ENCODE measurements around the gene JARID2. TPM values are rescaled to one million over a fixed set of nuclear protein-coding genes. Genes with fewer than 3 reads are reported as not detected.
A peak's percentile ranks its signal among the peaks of the same experiment; 100 is the strongest.

JARID2 gene
- total and polyA plus RNA-seq, 4 donors, result 3.8 to 14.8 (median 12.0) TPM

- DNase-seq (peak in 1 of 3 donors; percentile 35), ATAC-seq (ENCODE audit: insufficient read depth, low FRiP score) (no peak)
- Histone ChIP-seq H3K9me3 (ENCODE audit: control insufficient read depth in 4 of 4, insufficient read depth in 3 of 4, low read length in 3 of 4) (no peaks in the 10 kb centered on the region), H3K4me3 (no peak overlapping the region), H3K27ac (ENCODE audit: low read depth in 1 of 2, low read length in 1 of 2) (no peak overlapping the region), H3K9ac (ENCODE audit: insufficient read depth in 1 of 2, low read length in 2 of 2) (no peak overlapping the region), H3K27me3 (ENCODE audit: control insufficient read depth in 3 of 3, insufficient read depth in 3 of 3, low read length in 2 of 3) (no peaks in the 10 kb centered on the region), H3K36me3 (ENCODE audit: control insufficient read depth in 4 of 4, insufficient read depth in 4 of 4, low read length in 4 of 4) (no peaks in the 10 kb centered on the region), H3K4me1 (ENCODE audit: control insufficient read depth in 5 of 5, insufficient read depth in 5 of 5, low read length in 5 of 5) (peaks cover 14 to 54% (median 38%) of the 10 kb centered on the region in 5 donors)
- TF ChIP-seq CTCF (IDR thresholded peaks at IDR 0.05; ENCODE audit: control extremely low read depth, extremely low read depth), result no peak
- 63 to 74% methylated on average over 7 of the region's 7 CpGs for WGBS, 2 donors
Observed at GRCh38 chr6:15386110-15386755, 140.4 kb downstream of the JARID2 start.

GRCh38 chr6:15386756-15387112 lies 140.9 kb downstream of the JARID2 start:
- no peaks in the 10 kb centered on the region for H3K36me3 ChIP-seq (ENCODE audit: control insufficient read depth in 4 of 4, insufficient read depth in 4 of 4, low read length in 4 of 4)
- DNase-seq (no peak), ATAC-seq (ENCODE audit: insufficient read depth, low FRiP score) (no peak)
- no peak overlapping the region for H3K27ac ChIP-seq (ENCODE audit: low read depth in 1 of 2, low read length in 1 of 2)
- no peak overlapping the region for H3K4me3 ChIP-seq
- no peak for TF ChIP-seq CTCF (IDR thresholded peaks at IDR 0.05; ENCODE audit: control extremely low read depth, extremely low read depth)
- no peak overlapping the region for H3K9ac ChIP-seq (ENCODE audit: insufficient read depth in 1 of 2, low read length in 2 of 2)
- H3K9me3 ChIP-seq (ENCODE audit: control insufficient read depth in 4 of 4, insufficient read depth in 3 of 4, low read length in 3 of 4), result no peaks in the 10 kb centered on the region
- no peaks in the 10 kb centered on the region for H3K27me3 ChIP-seq (ENCODE audit: control insufficient read depth in 3 of 3, insufficient read depth in 3 of 3, low read length in 2 of 3)
- WGBS, 2 donors, result 78 to 82% methylated on average over 3 of the region's 3 CpGs
- peaks cover 15 to 56% (median 43%) of the 10 kb centered on the region in 5 donors for H3K4me1 ChIP-seq (ENCODE audit: control insufficient read depth in 5 of 5, insufficient read depth in 5 of 5, low read length in 5 of 5)

GRCh38 chr6:15387118-15387517 lies 141.2 kb downstream of the JARID2 start:
- 70 to 82% methylated on average over 5 of the region's 5 CpGs for WGBS, 2 donors
- H3K27ac ChIP-seq (ENCODE audit: low read depth in 1 of 2, low read length in 1 of 2), result no peak overlapping the region
- H3K4me1 ChIP-seq (ENCODE audit: control insufficient read depth in 5 of 5, insufficient read depth in 5 of 5, low read length in 5 of 5), result peaks cover 18 to 60% (median 45%) of the 10 kb centered on the region in 5 donors
- H3K4me3 ChIP-seq, result no peak overlapping the region
- no peaks in the 10 kb centered on the region for H3K27me3 ChIP-seq (ENCODE audit: control insufficient read depth in 3 of 3, insufficient read depth in 3 of 3, low read length in 2 of 3)
- DNase-seq (no peak), ATAC-seq (ENCODE audit: insufficient read depth, low FRiP score) (no peak)
- H3K36me3 ChIP-seq (ENCODE audit: control insufficient read depth in 4 of 4, insufficient read depth in 4 of 4, low read length in 4 of 4), result no peaks in the 10 kb centered on the region
- H3K9ac ChIP-seq (ENCODE audit: insufficient read depth in 1 of 2, low read length in 2 of 2), result no peak overlapping the region
- H3K9me3 ChIP-seq (ENCODE audit: control insufficient read depth in 4 of 4, insufficient read depth in 3 of 4, low read length in 3 of 4), result no peaks in the 10 kb centered on the region
- TF ChIP-seq CTCF (IDR thresholded peaks at IDR 0.05; ENCODE audit: control extremely low read depth, extremely low read depth), result no peak
